ENCODE data around the gene MICAL2.

DNA sequence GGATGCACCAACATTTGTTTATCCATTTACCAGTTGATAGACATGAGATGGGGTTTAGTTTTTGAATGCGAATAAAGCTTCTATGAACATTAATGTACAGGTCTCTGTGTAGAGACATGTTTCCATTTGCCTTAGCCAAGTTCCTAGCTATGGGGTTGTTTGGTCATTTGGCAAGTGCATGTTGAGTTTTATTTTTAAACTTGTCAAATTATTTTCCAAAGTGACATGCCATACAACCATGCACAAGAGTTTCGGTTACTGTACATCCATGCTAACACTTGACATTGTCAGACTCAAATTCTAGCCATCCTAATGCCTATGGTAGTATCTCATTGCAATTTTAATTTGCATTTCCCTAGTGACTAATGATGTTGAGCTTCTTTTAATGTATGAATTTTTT is 196.4 kb downstream of the MICAL2 start:
- no peak for TF ChIP-seq POLR2A (IDR thresholded peaks at IDR 0.05; ENCODE audit: low read depth)
- TF ChIP-seq, protein P1, sequence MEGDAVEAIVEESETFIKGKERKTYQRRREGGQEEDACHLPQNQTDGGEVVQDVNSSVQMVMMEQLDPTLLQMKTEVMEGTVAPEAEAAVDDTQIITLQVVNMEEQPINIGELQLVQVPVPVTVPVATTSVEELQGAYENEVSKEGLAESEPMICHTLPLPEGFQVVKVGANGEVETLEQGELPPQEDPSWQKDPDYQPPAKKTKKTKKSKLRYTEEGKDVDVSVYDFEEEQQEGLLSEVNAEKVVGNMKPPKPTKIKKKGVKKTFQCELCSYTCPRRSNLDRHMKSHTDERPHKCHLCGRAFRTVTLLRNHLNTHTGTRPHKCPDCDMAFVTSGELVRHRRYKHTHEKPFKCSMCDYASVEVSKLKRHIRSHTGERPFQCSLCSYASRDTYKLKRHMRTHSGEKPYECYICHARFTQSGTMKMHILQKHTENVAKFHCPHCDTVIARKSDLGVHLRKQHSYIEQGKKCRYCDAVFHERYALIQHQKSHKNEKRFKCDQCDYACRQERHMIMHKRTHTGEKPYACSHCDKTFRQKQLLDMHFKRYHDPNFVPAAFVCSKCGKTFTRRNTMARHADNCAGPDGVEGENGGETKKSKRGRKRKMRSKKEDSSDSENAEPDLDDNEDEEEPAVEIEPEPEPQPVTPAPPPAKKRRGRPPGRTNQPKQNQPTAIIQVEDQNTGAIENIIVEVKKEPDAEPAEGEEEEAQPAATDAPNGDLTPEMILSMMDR (IDR thresholded peaks at IDR 0.05) = no peak
- TF ChIP-seq POLR2AphosphoS5 (IDR thresholded peaks at IDR 0.05) = no peak

Data from esophagus muscularis mucosa (tissue), 3 donors.